ENCODE data around the gene KIAA0513.

KIAA0513 gene

DNA sequence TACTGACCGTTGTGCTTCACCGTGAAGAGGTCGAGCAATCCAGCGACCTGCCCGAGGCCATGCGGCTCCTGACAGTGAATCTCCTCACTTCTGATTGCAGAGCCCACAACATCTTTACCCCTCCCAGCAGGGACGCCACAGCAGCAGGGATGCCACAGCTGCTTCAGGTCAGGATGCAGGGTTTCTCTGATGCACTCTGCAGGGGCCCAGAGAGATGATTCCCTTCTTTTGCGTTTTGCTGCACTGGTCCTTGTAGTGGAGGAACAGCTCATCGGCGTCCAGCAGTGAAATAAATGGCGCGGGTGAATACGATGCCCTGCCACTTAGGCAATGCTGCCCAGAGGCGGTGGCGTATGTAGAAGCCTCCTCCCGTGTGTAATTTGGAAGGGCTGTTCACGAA, 5.6 kb downstream of the KIAA0513 start:
- no peak overlapping the region for H3K27ac ChIP-seq
- TF ChIP-seq, protein P1, sequence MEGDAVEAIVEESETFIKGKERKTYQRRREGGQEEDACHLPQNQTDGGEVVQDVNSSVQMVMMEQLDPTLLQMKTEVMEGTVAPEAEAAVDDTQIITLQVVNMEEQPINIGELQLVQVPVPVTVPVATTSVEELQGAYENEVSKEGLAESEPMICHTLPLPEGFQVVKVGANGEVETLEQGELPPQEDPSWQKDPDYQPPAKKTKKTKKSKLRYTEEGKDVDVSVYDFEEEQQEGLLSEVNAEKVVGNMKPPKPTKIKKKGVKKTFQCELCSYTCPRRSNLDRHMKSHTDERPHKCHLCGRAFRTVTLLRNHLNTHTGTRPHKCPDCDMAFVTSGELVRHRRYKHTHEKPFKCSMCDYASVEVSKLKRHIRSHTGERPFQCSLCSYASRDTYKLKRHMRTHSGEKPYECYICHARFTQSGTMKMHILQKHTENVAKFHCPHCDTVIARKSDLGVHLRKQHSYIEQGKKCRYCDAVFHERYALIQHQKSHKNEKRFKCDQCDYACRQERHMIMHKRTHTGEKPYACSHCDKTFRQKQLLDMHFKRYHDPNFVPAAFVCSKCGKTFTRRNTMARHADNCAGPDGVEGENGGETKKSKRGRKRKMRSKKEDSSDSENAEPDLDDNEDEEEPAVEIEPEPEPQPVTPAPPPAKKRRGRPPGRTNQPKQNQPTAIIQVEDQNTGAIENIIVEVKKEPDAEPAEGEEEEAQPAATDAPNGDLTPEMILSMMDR (conservative IDR thresholded peaks at IDR 0.05) = no peak

DNA sequence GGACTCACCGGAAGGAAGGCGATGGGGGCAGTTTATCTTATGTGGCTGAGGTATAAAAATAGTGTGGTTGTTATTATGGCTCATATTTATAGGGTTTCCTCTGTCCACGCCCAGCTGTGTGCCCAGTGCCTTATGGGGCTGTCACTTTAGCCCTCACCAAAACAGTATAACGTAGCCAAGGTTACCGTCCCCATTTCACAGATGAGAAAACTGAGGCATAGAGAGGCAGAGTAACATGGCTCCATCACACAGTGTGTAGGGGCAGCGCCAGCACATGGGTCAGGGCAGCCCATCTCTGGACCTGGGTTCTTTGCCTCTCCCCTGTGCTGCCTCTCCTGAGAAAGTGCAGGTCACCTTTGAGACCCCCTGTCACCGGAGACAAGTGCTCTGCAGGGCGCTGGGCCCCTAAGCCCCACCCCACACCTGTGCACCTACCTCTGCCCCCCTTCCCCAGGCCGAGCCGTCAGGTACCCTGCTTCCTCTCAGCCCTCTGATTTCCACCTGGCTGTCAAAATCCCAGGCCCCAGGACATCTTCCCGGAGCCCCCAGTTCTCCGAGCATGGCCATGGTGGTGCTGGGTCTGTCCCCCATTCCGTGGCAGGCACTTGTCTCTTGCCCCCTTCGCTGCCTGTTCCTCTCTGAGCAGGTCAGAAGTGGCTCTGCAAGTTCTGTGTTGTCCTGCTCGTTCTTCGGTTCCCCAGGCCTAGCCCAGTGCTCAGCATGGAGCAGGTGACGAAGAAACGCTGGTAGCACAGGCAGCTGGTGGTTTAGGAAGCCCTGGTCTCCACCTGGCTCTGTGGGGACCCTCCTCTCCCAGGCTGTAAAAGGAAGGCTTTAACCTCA, 7.2 kb downstream of the KIAA0513 start:
- TF ChIP-seq, protein P1 (conservative IDR thresholded peaks at IDR 0.05) = no peak
- H3K27ac ChIP-seq = no peak overlapping the region

DNA sequence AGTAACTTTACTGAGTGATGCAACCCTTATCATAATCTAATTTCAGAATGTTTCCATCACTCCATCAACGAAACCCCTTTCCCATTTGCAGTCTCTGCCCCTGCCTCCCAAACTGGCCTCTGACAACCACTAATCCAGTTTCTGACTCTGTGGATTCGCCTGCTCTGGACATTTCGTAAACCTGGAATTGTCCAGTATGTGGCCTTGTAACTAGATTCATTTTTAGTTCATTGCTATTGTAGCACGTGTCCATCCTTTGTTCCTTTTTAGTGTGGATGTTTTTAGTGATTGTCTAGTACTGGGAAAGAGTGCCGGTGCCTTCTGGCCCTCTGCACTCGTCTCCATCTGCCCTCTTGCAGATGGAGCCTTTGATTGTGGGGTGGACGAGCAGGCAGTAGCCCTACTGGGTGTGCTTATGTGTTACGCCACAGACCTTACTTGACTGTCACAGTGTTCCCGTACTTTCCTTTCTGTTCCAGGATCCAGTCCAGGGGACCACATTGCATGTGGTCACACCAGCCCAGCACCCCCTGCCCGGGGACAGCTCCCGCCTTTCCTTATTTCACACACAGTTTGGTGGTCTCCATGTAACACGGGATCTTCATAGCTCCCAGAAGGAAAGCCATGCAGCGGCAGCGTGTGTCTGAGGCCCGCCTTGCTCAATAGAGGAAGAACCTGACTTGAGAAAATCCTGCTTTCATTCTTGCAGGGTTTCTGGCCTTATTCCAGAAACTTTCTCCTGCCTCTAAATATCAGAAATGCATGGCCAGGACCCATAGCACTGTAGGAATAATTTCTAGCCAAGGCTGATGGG, 8.8 kb downstream of the KIAA0513 start:
- H3K27ac ChIP-seq = no peak overlapping the region
- TF ChIP-seq, protein P1 (conservative IDR thresholded peaks at IDR 0.05) = no peak

DNA sequence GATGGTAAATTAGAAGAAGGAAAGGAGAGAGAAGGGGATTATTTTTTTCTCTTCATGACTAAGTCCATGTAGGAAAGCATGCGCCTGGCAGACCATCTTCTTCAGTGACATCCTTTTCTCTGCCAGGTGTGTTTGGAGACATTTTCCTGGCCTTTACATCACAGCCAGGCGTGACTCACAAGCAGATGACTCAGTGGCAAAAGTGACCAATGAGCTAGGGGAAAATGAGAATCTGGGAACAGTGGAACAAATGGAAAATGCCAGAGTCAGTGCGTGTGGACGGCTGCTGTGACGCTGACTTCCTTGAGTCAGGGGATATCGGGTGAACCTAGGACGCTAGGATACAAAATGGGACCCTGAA, 9.4 kb downstream of the KIAA0513 start:
- TF ChIP-seq, protein P1 (conservative IDR thresholded peaks at IDR 0.05) = no peak
- H3K27ac ChIP-seq = no peak overlapping the region

DNA sequence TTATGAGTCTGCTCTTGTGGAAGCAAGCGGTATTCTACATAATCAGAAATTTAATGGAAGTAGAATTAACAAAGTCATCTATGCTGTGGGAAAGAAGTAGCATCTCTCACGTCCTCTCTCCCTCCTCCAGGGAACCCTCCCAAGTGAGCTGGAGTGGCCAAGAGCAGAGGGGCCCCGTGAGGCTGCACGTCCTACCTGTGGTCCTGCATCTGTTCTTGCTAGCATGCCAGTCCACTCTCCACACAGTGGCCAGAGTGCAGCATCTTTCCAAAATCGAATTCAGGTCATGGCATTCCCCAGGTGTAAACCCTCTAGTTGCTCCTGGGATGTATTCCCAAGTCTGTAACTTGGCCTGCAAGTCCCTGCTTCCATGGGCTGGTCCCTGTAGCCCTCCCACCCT, 10.1 kb downstream of the KIAA0513 start:
- no peak overlapping the region for H3K27ac ChIP-seq
- TF ChIP-seq, protein P1 (conservative IDR thresholded peaks at IDR 0.05) = no peak

DNA sequence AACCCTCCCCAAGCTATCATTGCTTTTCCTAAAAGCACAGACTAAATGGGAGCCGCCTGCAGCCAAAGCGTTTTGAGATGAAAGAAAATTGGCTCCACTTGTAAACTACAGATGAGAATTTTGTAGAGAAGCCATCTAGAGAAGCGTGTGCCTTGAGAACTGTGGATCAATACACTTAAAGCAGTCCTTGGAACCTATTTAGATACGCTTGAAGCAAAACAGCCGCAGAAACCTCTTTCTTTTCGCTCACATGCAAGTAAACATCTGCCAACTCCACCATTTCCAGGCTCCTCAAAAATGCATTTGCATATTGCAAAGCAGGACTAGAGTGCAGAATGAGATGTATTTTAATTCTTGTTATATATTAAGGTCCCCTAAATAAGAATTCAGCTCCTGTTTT, 13.1 kb downstream of the KIAA0513 start:
- TF ChIP-seq, protein P1 (conservative IDR thresholded peaks at IDR 0.05) = no peak
- H3K27ac ChIP-seq = no peak overlapping the region
